Right lobe of liver (tissue), 6 donors: ENCODE measurements around the gene TRPM6. TPM values are rescaled to one million over a fixed set of nuclear protein-coding genes. Genes with fewer than 3 reads are reported as not detected.

Experiments used
- ATAC-seq, 4 donors: fragments of 200-7000 bp; cut with Tn5 transposase; one replicate each; pipeline ENCODE4 v1.9.1; 2020; ENCODE audit warnings: mild to moderate bottlenecking in 4 of 4, moderate library complexity in 4 of 4
- DNase-seq, 3 donors: peaks; one replicate each; pipeline ENCODE4 v3.0.0-alpha.2; 2020
- H3K27ac ChIP-seq, 3 donors: fragments of 200-600 bp; one replicate each; pipeline ENCODE4 v1.8.0; 2022
- H3K27me3 ChIP-seq, 2 donors: fragments of 200-600 bp; one replicate each; pipeline ENCODE4 v1.8.0; 2022
- H3K36me3 ChIP-seq, 4 donors: fragments of 200-600 bp; sonication (generic) in 1 of 4; one replicate each; pipeline versions ENCODE4 v1.5.1 to v1.8.0; 2017 to 2022; ENCODE audit warnings: control low read depth in 1 of 4
- H3K4me1 ChIP-seq, 4 donors: fragments of 200-600 bp; sonication (generic) in 1 of 4; one replicate each; pipeline versions ENCODE4 v1.5.1 to v1.8.0; 2017 to 2022; ENCODE audit warnings: control low read depth in 1 of 4
- H3K4me3 ChIP-seq, 3 donors: fragments of 200-600 bp; one replicate each; pipeline ENCODE4 v1.8.0; 2022
- H3K9me3 ChIP-seq, 4 donors: fragments of 200-600 bp; sonication (generic) in 1 of 4; one replicate each; pipeline versions ENCODE4 v1.5.1 to v1.8.0; 2017 to 2022; ENCODE audit warnings: control low read depth in 1 of 4
- POLR2A ChIP-seq: fragments of 450-650 bp; IDR thresholded peaks from one replicate; pipeline ENCODE4 v1.6.1; 2017; ENCODE audit warnings: antibody characterized with exemption, mild to moderate bottlenecking
- WGBS: methylation state at CpG from one replicate; pipeline ENCODE4 v1.1.6; 2018; ENCODE audit warnings: low coverage, low lambda C conversion rate; ENCODE audit not compliant: insufficient coverage; ENCODE audit errors: missing lambda C conversion rate; 5-methylcytosine and 5-hydroxymethylcytosine counted together
- intact Hi-C, 2 donors: fragments of 100-400 bp; cut with DNase I; formaldehyde crosslinking; loops; one replicate each; pipeline versions ENCODE4 v1.11.2 to v1.14.1; 2022
- total RNA-seq, 6 experiments: library from RNA; depleted of rRNA in 2 of 6; stranded (reverse); fragments of >200 nt in 2 of 6; fragmentation: NEBNext Ultra II Directional in 3 of 6; extraction: Animal tissue kit (Norgen Biotek cat#: 25700) in 3 of 6; gene quantifications; one replicate each; pipeline versions ENCODE4 v1.1.0 to v1.2.4, GENCODE V29; 2016 to 2023
- TF ChIP-seq, protein P1 (sequence below), 4 donors: fragments of 200-600 bp in 3 of 4; fragments of 450-650 bp in 1 of 4; IDR thresholded peaks; one replicate each; pipeline versions ENCODE4 v1.5.1 to v1.8.0; 2016 to 2022; ENCODE audit warnings: antibody characterized with exemption in 4 of 4, mild to moderate bottlenecking in 2 of 4
- donor health status: DM: no; HTN: yes; CAD: no.
- donor health status: DM: no; HTN: no; CAD: no.
- donor health status: DM: no; HTN: no; CAD: no.
- donor health status: DM: no; HTN: yes; CAD: no.
- donor health status: DM: no; HTN: yes; CAD: no.

Gene TRPM6
- total RNA-seq, 6 experiments from 2014 or later: 0.05 to 0.24 (median 0.15) TPM; not detected in 1

DNA sequence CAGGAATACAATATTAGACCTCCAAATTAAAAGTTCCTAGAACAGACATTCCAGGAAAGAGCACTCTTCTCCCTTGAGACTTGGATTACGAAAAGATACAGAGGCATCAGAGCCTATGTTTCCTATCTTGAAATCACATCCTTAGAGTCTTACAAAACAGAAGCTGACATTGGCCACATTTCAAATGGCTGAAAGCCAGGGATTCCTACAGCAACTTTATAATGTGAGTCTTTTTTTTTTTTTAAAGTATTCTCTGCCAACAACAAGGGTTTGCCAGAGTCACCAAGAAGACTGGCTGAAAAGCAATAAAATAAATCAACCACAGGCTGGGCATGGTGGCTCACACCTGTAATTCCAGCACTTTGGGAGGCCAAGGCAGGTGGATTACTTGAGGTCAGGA, 63.1 kb downstream of the TRPM6 start:
- intact Hi-C loops: no loop called here
- TF ChIP-seq, protein P1, sequence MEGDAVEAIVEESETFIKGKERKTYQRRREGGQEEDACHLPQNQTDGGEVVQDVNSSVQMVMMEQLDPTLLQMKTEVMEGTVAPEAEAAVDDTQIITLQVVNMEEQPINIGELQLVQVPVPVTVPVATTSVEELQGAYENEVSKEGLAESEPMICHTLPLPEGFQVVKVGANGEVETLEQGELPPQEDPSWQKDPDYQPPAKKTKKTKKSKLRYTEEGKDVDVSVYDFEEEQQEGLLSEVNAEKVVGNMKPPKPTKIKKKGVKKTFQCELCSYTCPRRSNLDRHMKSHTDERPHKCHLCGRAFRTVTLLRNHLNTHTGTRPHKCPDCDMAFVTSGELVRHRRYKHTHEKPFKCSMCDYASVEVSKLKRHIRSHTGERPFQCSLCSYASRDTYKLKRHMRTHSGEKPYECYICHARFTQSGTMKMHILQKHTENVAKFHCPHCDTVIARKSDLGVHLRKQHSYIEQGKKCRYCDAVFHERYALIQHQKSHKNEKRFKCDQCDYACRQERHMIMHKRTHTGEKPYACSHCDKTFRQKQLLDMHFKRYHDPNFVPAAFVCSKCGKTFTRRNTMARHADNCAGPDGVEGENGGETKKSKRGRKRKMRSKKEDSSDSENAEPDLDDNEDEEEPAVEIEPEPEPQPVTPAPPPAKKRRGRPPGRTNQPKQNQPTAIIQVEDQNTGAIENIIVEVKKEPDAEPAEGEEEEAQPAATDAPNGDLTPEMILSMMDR (IDR thresholded peaks at IDR 0.05): no peak
- TF ChIP-seq POLR2A: no peak

DNA sequence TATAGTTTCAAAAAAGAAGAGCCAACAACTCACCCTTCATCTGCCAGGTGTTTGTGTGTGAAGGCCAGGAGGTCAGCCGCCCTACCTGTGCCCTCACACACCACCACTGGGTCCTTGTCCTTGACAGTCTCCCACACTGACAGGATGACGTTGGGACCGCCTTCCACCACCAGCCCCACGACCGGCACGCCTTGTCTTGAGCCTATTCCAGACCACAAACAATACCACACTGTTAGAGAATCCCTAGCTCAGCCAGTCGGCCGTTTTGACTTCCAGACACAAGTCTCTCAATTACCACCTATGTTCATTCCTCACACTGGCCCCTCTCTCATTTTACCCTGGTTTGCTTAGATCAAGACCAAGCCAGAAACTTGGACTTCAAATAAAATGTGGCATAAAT, 66.1 kb downstream of the TRPM6 start:
- ATAC-seq (no peak), DNase-seq (no peak)
- no peak overlapping the region for H3K27ac ChIP-seq
- no peaks in the 10 kb centered on the region for H3K36me3 ChIP-seq
- no peaks in the 10 kb centered on the region for H3K4me1 ChIP-seq
- H3K9me3 ChIP-seq: no peaks in the 10 kb centered on the region
- intact Hi-C loops: no loop called here
- H3K27me3 ChIP-seq: no peaks in the 10 kb centered on the region
- TF ChIP-seq POLR2A: no peak
- TF ChIP-seq, protein P1 (IDR thresholded peaks at IDR 0.05): no peak
- WGBS: 20% methylated on average over 3 of the region's 8 CpGs
- H3K4me3 ChIP-seq: no peak overlapping the region

More for the DNA sequence above, 63.1 kb downstream of the TRPM6 start:
- H3K36me3 ChIP-seq: no peaks in the 10 kb centered on the region
- H3K27me3 ChIP-seq: no peaks in the 10 kb centered on the region
- no peaks in the 10 kb centered on the region for H3K9me3 ChIP-seq
- ATAC-seq: peak; percentile 40 to 77 (median 68)
- H3K4me3 ChIP-seq: no peak overlapping the region
- no peaks in the 10 kb centered on the region for H3K4me1 ChIP-seq
- no peak for DNase-seq
- H3K27ac ChIP-seq: no peak overlapping the region
- WGBS: 40% methylated on average over 1 of the region's 1 CpG

DNA sequence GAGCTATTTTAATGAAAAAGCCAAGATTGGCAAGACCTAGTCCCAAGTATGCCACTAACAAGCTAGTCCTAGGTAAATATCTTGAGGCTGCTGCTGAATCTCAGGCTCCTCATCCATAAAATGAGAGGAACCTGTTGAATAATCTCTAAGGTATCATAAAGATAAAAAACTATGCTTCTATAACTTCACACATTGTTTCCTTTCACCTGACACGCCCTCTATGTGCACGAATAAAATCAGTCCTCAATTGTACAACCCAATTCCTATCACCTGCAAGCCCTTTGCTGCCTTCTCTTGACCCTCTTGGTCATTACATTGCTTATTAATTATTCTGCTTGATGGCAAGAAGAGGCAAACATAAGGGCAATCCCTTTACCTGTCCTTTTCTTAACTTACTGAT, 69.9 kb downstream of the TRPM6 start:
- no peak for TF ChIP-seq POLR2A
- TF ChIP-seq, protein P1 (IDR thresholded peaks at IDR 0.05): no peak
- Histone ChIP-seq H3K9me3 (no peaks in the 10 kb centered on the region), H3K4me3 (no peak overlapping the region), H3K27ac (no peak overlapping the region), H3K36me3 (no peaks in the 10 kb centered on the region), H3K4me1 (no peaks in the 10 kb centered on the region), H3K27me3 (no peaks in the 10 kb centered on the region)
- intact Hi-C loops: no loop called here
- WGBS: 60% methylated on average over 2 of the region's 2 CpGs
- DNase-seq (no peak), ATAC-seq (no peak)

DNA sequence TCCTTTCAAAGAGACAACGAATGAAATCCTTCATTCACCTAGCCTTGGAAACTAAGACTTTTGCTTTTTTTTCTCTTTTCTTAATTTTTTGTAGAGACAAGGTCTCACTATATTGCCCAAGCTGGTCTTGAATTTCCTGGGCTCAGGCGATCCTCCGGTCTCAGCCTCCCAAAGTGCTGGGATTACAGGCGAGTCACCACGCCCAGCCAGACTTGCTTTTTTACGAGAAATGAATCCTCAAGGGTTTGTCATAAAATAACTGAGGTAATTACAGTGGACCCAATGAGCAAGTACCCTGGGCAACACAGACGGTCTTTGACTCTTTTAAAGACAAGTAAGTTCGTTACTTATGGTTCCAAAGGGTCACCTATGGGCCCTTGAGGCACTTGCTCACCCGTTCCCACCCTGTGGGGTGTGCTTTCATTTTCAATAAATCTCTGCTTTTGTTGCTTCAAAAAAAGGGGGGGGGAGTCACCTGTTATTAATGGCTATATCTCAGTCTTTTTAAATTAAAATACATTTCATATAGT, 70.4 kb downstream of the TRPM6 start:
- H3K4me3 ChIP-seq: no peak overlapping the region
- no peak overlapping the region for H3K27ac ChIP-seq
- no peak for TF ChIP-seq POLR2A
- no peaks in the 10 kb centered on the region for H3K27me3 ChIP-seq
- intact Hi-C loops: no loop called here
- no peaks in the 10 kb centered on the region for H3K9me3 ChIP-seq
- DNase-seq: no peak
- H3K36me3 ChIP-seq: no peaks in the 10 kb centered on the region
- WGBS: 76% methylated on average over 9 of the region's 9 CpGs
- ATAC-seq: no peak
- no peaks in the 10 kb centered on the region for H3K4me1 ChIP-seq

DNA sequence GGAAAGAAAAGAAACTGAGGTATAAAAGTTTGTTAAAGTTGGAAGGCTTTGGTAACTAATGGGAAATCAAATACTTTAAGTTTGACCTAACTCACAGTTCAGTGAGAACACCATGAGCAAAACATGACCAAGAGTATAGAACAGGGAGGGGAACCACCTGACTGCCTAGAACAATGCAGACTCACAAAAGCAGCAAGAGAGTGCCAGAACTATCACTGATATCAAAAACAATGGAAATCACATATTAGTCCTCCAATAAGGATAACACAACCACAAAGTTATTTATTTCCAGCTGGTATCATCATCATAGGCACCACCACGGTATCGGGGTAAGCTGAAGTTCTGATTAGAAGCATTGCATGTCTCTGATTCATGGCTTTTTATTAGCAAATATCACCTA, 77.5 kb downstream of the TRPM6 start:
- no peaks in the 10 kb centered on the region for H3K4me1 ChIP-seq
- no peak for ATAC-seq
- TF ChIP-seq, protein P1 (IDR thresholded peaks at IDR 0.05): no peak
- TF ChIP-seq POLR2A: no peak
- H3K27ac ChIP-seq: no peak overlapping the region
- no peaks in the 10 kb centered on the region for H3K27me3 ChIP-seq
- no peaks in the 10 kb centered on the region for H3K9me3 ChIP-seq
- DNase-seq: no peak
- WGBS: 96% methylated on average over 2 of the region's 2 CpGs
- H3K4me3 ChIP-seq: no peak overlapping the region
- H3K36me3 ChIP-seq: no peaks in the 10 kb centered on the region
- intact Hi-C loops: no loop called here
